Activated CD8-positive, alpha-beta memory T cell treated with anti-CD3 and anti-CD28 coated beads, Interleukin-2, amount 50 U/mL, for 1 hour (primary cell): ENCODE results near the gene NRXN2.
"Not testable (repeated sequence)": the region's sequence is repeated elsewhere in the genome, so short reads cannot be mapped to it uniquely, and the experiment has no call there.

Source experiments
- DNase-seq: peaks from one replicate; pipeline ENCODE4 v3.0.0-alpha.2; 2020; ENCODE audit errors: extremely low read depth

NRXN2 gene

DNA sequence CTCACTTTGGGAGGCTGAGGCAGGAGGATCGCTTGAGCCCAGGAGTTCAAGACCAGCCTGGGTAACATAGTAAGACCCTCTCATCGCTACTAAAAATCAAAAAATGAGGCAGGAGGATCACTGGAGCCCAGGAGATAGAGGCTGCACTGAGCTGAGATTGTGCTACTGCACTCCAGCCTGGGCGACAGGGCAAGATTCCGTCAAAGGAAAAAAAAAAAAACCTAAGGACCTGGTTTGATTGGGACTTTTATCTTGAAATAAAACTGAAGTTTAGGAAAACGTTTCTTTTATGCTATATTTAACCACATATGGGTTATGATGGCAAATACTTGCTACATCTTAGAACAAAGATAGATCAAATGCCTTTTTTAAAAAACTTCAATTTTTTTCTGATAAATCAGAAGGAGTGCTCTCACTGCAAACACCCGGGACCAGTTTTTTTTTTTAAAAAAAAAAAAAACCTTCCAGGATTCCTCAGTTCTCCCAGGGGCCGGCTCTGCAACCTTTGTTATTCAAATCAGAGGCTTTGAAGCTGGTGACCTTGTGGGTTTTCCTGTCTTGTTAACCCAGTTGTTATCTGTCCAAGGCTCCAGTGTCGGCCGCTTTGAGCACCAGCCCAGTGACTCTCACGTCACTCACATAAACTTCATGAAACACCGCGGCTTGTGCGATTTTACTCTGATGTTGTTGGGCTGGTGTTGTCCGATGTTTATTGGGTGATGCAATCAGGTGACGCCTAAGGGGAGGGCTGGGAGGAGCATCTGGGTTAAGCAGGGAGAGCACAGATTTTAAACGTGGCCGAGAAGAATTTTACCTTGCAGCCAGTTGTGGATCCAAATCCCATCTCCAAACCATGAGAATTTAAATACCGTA lies 156.7 kb downstream of the NRXN2 start:
- no peak for DNase-seq

DNA sequence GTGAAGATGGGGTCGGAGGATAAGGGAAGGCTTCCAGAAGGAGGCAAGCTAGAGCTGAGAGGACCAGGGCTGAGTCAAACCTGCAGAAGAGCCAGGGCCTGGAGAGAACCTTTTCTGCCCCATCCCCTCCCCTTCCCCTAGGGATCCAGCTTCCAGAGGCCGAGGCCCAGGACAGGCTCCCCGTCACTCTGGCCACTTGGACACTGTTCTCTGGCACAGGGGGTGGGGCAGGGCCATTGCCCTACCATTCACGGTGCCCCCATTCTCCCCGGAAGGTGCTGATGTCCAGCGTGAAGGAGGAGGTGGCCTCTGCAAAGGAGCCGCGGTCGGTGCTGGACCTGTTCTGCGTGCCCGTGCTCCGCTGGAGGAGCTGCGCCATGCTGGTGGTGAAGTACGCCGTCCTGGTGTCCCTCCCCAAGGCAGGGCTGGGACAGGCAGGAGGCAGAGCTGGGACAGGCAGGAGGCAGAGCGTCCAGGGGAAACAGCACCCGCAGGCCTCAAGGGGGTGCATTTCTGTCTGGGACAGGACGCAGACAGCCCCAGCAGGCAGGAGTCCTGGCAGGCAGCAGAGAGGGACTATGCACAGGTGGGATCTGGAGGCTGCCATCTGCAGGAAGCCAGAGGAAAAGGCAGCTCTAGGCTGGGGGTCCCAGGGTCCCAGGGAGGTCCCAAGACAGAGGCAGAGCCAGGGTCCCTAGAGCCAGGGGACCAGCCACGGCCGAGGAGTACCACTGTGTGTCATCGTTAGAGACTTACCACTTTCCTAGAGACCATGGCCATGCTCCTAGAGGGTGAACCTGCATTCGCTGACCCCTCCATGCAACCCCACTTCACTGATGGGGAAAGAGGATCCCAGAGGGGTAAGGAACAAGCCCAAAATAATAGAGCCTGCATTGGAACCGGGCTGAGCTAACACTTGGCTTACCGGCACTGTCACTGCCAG lies 157.8 kb downstream of the NRXN2 start:
- no peak for DNase-seq

DNA sequence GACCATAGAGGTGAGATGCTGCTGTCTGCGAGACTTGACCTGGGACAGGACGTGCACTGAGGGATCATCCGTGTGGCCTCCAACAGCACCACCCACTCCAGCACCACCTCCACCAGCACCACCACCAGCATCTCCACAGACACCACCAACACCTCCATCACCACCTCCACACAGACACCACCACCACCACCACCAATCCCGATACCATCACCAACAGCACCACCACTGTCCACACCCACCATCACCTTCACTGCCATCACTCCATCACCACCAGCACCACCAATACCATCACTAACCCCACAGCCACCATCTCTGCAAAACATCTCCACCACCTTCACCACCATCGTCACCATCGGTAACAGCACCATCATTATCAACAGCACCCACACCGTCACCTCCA lies 158.6 kb downstream of the NRXN2 start:
- DNase-seq, result no peak

DNA sequence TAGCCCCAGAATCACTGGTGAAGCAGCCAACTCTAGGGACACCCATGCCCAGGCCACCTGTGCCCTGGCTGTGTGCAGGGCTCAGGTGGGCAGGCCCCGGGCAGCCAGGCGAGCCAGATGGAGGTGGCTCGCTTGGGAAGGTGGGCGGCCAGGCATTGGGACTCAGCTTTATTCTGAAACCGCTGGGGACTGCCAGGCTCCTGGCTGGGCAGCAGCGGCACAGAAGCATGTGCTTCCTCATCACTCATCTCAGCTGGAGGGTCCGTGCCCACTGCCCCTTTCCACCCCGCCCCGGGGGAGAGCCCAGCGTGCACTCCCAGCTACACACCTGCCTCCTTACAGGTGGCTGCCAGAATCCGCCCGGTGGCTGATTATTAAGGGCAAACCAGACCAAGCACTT lies 159.0 kb downstream of the NRXN2 start:
- DNase-seq, result no peak

DNA sequence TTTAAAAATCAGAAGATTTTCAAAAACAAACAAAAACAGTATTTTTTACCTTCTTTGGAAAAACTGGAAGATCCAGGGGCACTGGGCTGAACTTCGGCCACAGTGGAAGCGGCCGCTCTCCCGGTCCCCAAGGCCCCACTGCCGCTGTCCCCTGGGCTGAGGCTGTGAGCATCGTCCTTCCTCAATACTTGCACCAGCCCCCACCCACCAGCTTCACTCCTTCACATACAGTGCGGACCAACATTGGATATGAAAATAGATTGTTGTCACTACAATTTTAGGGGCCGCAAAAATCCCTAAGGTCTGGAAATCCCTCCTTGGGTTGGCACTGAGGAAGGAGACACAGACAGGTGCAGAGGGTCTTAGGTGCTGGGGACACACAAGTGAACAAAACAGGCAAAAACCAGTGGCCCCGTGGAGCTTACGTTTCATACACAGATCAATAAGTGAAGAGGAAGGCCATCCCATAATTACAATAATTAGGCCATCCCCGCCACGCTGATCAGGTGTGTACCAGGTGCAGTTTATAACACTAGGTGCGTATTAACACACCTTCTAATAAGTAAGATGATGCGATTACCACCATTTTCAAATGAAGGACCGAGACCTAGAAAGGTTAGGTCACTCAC lies 160.2 kb downstream of the NRXN2 start:
- no peak for DNase-seq

DNA sequence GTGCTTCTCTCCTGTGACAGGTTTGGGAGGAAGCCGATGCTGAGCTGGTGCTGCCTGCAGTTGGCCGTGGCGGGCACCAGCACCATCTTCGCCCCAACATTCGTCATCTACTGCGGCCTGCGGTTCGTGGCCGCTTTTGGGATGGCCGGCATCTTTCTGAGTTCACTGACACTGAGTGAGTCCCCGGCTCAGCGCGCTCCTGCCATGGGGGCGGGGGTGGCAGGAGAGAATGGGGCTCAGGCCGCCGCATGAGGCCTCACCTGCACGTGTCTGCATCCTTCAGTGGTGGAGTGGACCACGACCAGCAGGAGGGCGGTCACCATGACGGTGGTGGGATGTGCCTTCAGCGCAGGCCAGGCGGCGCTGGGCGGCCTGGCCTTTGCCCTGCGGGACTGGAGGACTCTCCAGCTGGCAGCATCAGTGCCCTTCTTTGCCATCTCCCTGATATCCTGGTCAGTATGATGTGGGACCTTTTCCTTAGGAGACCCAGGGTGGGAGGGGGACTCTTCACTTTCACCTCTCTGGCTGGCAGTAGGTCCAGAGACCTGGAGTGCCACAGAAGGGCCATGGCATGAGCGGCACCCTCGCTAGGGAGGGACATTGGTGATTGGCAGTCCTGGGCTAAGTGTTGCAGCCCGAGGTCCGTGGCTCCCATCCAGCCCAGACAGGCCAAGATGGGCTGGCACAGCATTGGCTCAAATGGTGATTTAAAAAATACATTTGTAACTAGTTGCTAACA lies 160.8 kb downstream of the NRXN2 start:
- DNase-seq, result no peak

DNA sequence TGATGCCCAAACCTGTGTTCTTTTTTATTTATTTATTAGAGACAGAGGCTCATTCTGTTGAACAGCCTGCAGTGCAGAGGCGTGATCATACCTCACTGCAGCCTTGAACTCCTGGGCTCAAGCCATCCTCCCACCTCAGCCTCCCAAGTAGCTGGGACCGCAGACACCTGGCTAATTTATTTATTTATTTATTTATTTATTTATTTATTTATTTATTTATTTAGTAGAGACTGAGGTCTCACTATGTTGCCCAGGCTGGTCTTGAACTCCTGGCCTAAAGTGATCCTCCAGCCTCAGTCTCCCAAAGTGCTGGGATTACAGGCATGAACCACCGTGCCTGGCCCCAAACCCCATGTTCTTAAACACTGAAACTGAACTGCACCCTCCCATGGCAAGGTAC lies 161.6 kb downstream of the NRXN2 start:
- not testable (repeated sequence) for DNase-seq

DNA sequence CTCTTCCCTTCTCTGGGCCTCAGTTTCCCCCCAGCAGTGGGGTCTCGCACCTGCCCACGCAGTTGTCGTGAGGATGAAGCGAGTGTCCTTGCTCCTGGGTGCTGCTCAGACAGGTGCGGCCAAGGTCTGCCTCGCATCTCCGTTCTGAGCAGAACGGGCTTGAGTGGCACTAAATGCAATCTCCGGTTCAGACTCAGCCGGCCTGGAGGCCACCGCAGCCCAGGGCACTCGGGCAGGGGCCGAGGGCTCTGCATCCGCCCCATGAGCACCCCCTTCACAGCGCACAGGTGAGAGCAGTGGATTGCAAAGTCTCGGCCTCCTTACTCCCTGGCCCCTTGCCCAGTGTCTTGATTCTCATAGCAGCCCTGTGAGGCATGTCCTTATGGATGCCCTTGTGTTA lies 162.1 kb downstream of the NRXN2 start:
- DNase-seq, result no peak

DNA sequence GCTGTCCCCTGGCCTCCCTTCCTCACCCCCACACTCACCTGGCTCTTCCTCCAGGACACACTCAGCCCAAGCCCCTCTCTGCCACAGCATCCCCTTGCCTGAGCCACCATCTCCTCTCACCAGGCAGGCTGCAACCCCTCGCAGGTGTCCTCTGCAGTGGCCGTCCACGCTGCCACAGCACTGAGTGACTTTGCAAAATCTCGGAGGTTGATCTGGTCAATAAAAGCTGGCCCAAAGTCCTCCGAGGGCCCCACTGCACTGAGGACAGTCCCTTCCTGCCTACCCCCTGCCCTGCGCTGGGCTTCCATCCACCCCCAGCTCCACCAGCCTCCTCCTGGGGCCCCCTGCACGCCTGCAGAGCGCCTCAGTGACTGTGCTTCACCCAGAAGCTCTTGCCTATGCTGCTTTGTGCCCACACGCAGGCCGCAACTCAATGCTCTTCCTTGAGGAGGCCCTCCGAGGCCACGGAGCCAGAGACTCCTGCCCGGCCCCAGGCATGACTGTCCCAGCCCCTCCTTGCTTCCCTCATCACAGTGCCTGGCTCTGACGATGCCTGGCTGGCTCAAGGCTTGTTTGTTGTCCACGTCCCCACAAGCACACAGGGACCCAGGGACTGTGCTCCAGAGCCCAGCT lies 162.7 kb downstream of the NRXN2 start:
- no peak for DNase-seq

DNA sequence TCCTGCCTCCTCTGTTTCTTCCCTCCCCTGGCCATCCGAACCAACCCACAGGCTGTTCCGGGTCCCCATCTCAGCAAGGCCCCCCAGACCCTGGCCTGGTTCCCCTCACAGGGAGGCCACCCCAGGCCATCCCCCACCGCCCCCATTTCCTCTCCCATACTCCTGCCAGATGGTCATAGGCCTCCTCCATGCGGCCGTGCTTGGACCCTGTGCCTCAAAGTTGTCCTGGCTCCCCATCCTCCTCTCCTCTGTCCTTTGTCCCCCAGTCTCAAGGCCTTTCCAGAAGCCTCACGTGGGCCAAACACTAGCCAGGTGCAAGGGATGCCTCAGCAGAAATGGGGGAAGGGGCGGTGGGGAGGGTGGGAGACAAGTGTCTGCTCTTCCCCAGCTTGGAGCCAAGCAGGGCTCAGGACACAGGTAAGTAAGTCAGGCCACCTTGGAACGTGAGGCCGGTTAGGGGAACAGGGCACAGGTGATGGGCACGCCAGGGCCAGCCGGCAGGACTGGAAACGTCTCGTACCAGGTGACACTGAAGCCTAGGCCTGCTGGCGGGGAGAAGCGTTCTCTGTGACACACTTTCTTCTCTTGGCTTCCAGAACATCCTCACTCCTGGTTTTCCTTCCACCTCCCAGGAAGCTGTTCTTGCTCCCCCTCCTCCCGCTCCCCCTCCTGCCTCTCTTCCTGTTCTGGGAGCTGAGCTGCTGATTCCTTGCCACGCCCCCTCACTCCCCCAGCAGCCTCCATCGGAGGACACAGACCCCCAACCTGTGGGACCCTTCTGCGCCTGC lies 163.5 kb downstream of the NRXN2 start:
- DNase-seq, result no peak

DNA sequence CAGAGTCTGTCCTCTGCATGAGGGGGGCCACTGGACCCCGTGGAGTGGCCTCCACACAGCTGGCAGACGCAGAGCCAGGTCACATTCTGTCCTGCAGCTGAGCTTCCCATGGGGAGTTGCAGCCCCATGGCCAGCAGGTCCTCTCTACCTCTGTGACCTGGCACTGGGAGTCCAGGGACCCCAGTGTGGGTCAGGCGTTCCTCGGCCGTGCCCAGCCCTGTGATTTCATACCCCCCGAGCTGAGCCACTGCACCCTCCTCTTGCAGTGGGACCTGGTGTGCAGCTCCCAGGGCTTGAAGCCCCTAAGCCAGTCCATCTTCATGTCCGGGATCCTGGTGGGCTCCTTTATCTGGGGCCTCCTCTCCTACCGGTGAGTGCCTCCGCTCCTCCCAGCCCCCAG lies 164.1 kb downstream of the NRXN2 start:
- no peak for DNase-seq

DNA sequence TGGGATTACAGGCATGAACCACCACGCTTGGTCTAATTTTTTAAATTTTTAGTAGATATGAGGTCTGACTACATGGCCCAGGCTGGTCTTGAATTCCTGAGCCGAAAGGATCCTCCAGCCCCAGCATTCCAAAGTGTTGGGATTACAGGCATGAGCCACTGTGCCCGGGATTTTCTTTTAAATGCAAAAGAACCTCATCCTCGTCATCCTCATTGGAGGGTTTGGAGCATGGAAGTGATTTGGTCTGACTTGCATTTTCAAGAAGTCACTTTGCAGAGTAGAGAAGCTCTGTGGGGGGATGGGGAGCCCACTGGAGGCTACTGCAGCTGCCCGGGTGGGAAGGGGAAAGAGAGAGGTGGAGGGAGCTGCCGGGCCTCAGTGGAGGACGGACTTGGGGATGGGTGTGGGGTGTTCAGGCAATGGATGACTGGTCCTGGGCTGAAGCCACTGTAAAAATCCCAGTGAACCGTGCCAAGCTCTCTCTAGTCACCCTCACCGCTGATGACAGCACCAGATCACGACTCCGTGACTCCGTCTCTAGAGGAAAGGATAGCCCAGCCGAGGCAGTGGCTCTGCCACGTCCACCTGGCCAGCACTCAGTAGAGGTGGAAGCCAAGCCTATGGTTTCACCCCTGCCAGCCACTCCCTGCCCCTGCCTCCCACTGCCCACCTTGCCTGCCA lies 164.8 kb downstream of the NRXN2 start:
- no peak for DNase-seq

DNA sequence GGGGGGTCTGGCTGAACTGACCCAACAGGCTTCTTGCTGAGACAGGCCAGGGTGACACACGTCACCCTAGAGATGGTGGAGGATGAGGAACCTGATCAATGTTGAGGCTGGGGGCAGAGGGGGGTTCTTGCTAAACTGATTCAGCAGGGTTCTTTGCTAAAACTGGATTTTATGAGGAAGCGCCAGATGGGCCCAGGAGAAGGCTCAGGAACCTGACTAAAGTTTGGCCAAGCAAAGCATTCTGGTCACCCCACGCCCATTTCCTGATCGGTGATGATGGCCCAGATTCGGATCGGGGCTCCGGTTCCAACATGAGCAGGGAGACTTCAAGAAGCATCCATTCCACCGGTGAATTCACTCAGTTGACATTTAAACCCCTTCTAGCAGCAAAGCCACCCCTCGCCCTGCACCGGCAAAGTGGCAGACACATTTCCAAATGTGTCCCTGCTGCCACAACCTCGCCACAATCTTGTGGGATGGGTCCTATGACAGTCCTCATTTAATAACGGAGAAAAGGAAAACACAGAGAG lies 166.2 kb downstream of the NRXN2 start:
- DNase-seq, result no peak
